Ishikawa (cell line): ENCODE measurements around the gene CNTNAP2.

Experiments used
- CEBPB ChIP-seq: IDR thresholded peaks from 2 replicates; pipeline ENCODE4 v1.6.1; 2012
- CREB1 ChIP-seq: IDR thresholded peaks from 2 replicates; pipeline ENCODE4 v1.6.1; 2012; ENCODE audit warnings: low read depth
- EGR1 ChIP-seq: IDR thresholded peaks from 2 replicates; pipeline ENCODE4 v1.6.1; 2012
- FOXM1 ChIP-seq: IDR thresholded peaks from 2 replicates; pipeline ENCODE4 v1.6.1; 2012; ENCODE audit warnings: low read depth, borderline replicate concordance
- RAD21 ChIP-seq: IDR thresholded peaks from 2 replicates; pipeline ENCODE4 v1.6.1; 2012; ENCODE audit warnings: low read depth
- TAF1 ChIP-seq: IDR thresholded peaks from 2 replicates; pipeline ENCODE4 v1.6.1; 2012; ENCODE audit warnings: low read depth, mild to moderate bottlenecking
- TCF12 ChIP-seq: IDR thresholded peaks from 2 replicates; pipeline ENCODE4 v1.6.1; 2012; ENCODE audit warnings: low read depth
- TF ChIP-seq, protein P1 (sequence below): IDR thresholded peaks from 2 replicates; pipeline ENCODE4 v1.6.1; 2012
- TF ChIP-seq, protein P2 (sequence below): IDR thresholded peaks from 2 replicates; pipeline ENCODE4 v1.6.1; 2012; ENCODE audit warnings: low read depth, mild to moderate bottlenecking
- TF ChIP-seq, protein P3 (sequence below): IDR thresholded peaks from 2 replicates; pipeline ENCODE4 v1.6.1; 2012

DNA sequence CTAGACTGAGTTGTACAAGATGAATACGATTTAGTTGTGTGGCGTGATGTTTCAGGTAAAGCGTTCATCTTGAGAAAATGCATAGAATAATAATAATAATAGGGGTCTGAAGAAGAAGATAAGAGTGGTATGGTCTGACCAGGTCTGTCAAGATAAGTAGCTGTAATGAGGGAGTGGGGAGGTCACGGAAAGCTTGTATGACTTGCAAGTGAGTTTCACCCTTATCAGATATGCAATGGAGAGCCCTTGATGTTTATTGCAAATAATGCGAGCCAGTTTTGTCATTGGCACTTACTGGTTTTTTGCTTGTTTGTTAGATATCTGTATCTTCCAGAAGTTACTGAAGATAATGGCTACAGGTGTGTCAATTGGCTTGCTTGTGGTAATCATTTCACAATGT is 611.5 kb downstream of the CNTNAP2 start:
- TF ChIP-seq EGR1 = no peak
- TF ChIP-seq FOXM1 = no peak
- TF ChIP-seq, protein P1, sequence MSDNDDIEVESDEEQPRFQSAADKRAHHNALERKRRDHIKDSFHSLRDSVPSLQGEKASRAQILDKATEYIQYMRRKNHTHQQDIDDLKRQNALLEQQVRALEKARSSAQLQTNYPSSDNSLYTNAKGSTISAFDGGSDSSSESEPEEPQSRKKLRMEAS = no peak
- TF ChIP-seq, protein P2, sequence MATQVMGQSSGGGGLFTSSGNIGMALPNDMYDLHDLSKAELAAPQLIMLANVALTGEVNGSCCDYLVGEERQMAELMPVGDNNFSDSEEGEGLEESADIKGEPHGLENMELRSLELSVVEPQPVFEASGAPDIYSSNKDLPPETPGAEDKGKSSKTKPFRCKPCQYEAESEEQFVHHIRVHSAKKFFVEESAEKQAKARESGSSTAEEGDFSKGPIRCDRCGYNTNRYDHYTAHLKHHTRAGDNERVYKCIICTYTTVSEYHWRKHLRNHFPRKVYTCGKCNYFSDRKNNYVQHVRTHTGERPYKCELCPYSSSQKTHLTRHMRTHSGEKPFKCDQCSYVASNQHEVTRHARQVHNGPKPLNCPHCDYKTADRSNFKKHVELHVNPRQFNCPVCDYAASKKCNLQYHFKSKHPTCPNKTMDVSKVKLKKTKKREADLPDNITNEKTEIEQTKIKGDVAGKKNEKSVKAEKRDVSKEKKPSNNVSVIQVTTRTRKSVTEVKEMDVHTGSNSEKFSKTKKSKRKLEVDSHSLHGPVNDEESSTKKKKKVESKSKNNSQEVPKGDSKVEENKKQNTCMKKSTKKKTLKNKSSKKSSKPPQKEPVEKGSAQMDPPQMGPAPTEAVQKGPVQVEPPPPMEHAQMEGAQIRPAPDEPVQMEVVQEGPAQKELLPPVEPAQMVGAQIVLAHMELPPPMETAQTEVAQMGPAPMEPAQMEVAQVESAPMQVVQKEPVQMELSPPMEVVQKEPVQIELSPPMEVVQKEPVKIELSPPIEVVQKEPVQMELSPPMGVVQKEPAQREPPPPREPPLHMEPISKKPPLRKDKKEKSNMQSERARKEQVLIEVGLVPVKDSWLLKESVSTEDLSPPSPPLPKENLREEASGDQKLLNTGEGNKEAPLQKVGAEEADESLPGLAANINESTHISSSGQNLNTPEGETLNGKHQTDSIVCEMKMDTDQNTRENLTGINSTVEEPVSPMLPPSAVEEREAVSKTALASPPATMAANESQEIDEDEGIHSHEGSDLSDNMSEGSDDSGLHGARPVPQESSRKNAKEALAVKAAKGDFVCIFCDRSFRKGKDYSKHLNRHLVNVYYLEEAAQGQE = no peak
- TF ChIP-seq TAF1 = no peak
- no peak for TF ChIP-seq TCF12
- TF ChIP-seq RAD21 = no peak
- no peak for TF ChIP-seq CEBPB
- no peak for TF ChIP-seq CREB1
- TF ChIP-seq, protein P3, sequence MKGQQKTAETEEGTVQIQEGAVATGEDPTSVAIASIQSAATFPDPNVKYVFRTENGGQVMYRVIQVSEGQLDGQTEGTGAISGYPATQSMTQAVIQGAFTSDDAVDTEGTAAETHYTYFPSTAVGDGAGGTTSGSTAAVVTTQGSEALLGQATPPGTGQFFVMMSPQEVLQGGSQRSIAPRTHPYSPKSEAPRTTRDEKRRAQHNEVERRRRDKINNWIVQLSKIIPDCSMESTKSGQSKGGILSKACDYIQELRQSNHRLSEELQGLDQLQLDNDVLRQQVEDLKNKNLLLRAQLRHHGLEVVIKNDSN = no peak
